NCI-H146 (cell line): ENCODE data around the gene BPIFB1.
A peak's percentile ranks its signal among the peaks of the same experiment; 100 is the strongest.

Experiments used
- DNase-seq: peaks from one replicate; lab custom pipeline; 2025; lab: John Stamatoyannopoulos, UW

Gene BPIFB1

GRCh38 chr20:33328157-33329137 is 45.4 kb downstream of the BPIFB1 start:
- peak; percentile 23 for DNase-seq

GRCh38 chr20:33332905-33333456 is 50.0 kb downstream of the BPIFB1 start:
- DNase-seq, result peak; percentile 59

- DNase-seq, result no peak
Observed at GRCh38 chr20:33333616-33334015, 50.6 kb downstream of the BPIFB1 start.

GRCh38 chr20:33334111-33334510 is 51.1 kb downstream of the BPIFB1 start:
- no peak for DNase-seq

- no peak for DNase-seq
Observed at GRCh38 chr20:33336375-33336774, 53.4 kb downstream of the BPIFB1 start.

GRCh38 chr20:33337119-33337518 is 54.1 kb downstream of the BPIFB1 start:
- DNase-seq, result no peak

GRCh38 chr20:33337531-33338165 is 54.6 kb downstream of the BPIFB1 start:
- DNase-seq, result no peak

GRCh38 chr20:33338467-33339258 is 55.6 kb downstream of the BPIFB1 start:
- DNase-seq, result no peak

- DNase-seq, result no peak
Observed at GRCh38 chr20:33339515-33340058, 56.6 kb downstream of the BPIFB1 start.

GRCh38 chr20:33343521-33343920 is 60.5 kb downstream of the BPIFB1 start:
- no peak for DNase-seq

GRCh38 chr20:33345342-33345741 is 62.3 kb downstream of the BPIFB1 start:
- no peak for DNase-seq

GRCh38 chr20:33348136-33348937 is 65.3 kb downstream of the BPIFB1 start:
- DNase-seq, result no peak

- no peak for DNase-seq
Observed at GRCh38 chr20:33349493-33349892, 66.5 kb downstream of the BPIFB1 start.

GRCh38 chr20:33351696-33352095 is 68.7 kb downstream of the BPIFB1 start:
- no peak for DNase-seq

GRCh38 chr20:33352258-33353012 is 69.4 kb downstream of the BPIFB1 start:
- no peak for DNase-seq

GRCh38 chr20:33353013-33353402 is 70.0 kb downstream of the BPIFB1 start:
- no peak for DNase-seq
